Pancreas (tissue), 10 donors: ENCODE results near the gene ZNF423. TPM values are rescaled to one million over a fixed set of nuclear protein-coding genes. Genes with fewer than 3 reads are reported as not detected.
A peak's percentile ranks its signal among the peaks of the same experiment; 100 is the strongest.

ENCODE experiments used
- ATAC-seq, 4 donors: fragments of 200-7000 bp; cut with Tn5 transposase; one replicate each; pipeline versions ENCODE4 v1.8.0 to v1.9.1; 2020; ENCODE audit warnings: mild to moderate bottlenecking in 4 of 4, moderate library complexity in 4 of 4
- DNase-seq, 6 donors: peaks; one replicate each; pipeline ENCODE4 v3.0.0-alpha.2; 2020
- FAIRE-seq: peaks from 2 replicates; lab custom pipeline; 2012; peaks lifted over from hg19 to GRCh38; lab: Jason Lieb, UNC
- H3K27ac ChIP-seq, 4 donors: fragments of 200-600 bp; sonication (generic); 1 replicate in 3 of 4; 2 replicates in 1 of 4; pipeline versions ENCODE4 v1.5.0 to v1.8.0; 2020
- H3K27me3 ChIP-seq, 4 donors: fragments of 200-600 bp; one replicate each; pipeline ENCODE4 v1.8.0; 2021
- H3K36me3 ChIP-seq, 3 donors: fragments of 200-600 bp; sonication (generic) in 1 of 3; one replicate each; pipeline versions ENCODE4 v1.5.0 to v1.8.0; 2020 to 2021
- H3K4me1 ChIP-seq, 3 donors: fragments of 200-600 bp; one replicate each; pipeline ENCODE4 v1.8.0; 2021
- H3K4me3 ChIP-seq, 4 donors: fragments of 200-600 bp; sonication (generic) in 2 of 4; one replicate each; pipeline versions ENCODE4 v1.5.0 to v1.8.0; 2020 to 2021
- H3K9me3 ChIP-seq, 4 donors: fragments of 200-600 bp; one replicate each; pipeline ENCODE4 v1.8.0; 2021
- CTCF ChIP-seq, 4 donors: fragments of 200-600 bp; sonication (generic) in 3 of 4; IDR thresholded peaks; one replicate each; pipeline versions ENCODE4 v1.5.0 to v1.8.0; 2021; ENCODE audit warnings: antibody characterized with exemption in 4 of 4
- WGBS, 2 donors: extraction: QIAGEN DNeasy Blood & Tissue Kit; methylation state at CpG; one replicate each; pipeline ENCODE4 v1.1.7; 2013; 5-methylcytosine and 5-hydroxymethylcytosine counted together
- intact Hi-C, 3 donors: fragments of 100-400 bp; cut with DNase I; formaldehyde crosslinking; loops; one replicate each; pipeline versions ENCODE4 v1.11.1 to v1.14.2; 2022
- polyA plus RNA-seq, 2 donors: library from polyadenylated mRNA; stranded (reverse); fragments of 200-250 nt; gene quantifications; one replicate each; pipeline ENCODE4 v1.2.3, GENCODE V29; 2013
- total RNA-seq, 6 donors: library from RNA; stranded (reverse); fragmentation: NEBNext Ultra II Directional in 4 of 6; extraction: Animal tissue kit (Norgen Biotek cat#: 25700) in 4 of 6; gene quantifications; one replicate each; pipeline versions ENCODE4 v1.2.1 to v1.2.4, GENCODE V29; 2021 to 2023
- donor health status: healthy with polysubstance abuse.
- donor health status: DM: no; HTN: no; CAD: no; lungs with moderate emphysema.
- donor health status: DM: no; HTN: no; CAD: no.
- donor health status: control.
- donor health status: control.
- donor health status: Bipolar disorder and iron deficiency.
- donor health status: DM: yes; HTN: yes; CAD: no.
- donor health status: DM: no; HTN: no; CAD: no.
- donor health status: DM: no; HTN: no; CAD: no.
- donor health status: DM: yes; HTN: yes; CAD: no.

The ZNF423 gene
- total and polyA plus RNA-seq, 8 donors, result 0.61 to 5.1 (median 3.0) TPM

- Histone ChIP-seq H3K27ac (no peak overlapping the region), H3K4me1 (peaks cover 0 to under 1% (median 0%) of the 10 kb centered on the region in 3 donors), H3K27me3 (no peaks in the 10 kb centered on the region), H3K4me3 (no peak overlapping the region), H3K9me3 (no peaks in the 10 kb centered on the region), H3K36me3 (no peaks in the 10 kb centered on the region)
- no peak for FAIRE-seq
- ATAC-seq, result no peak
- no peak for TF ChIP-seq CTCF (IDR thresholded peaks at IDR 0.05)
- WGBS, 2 donors, result 92 to 95% methylated on average over 6 of the region's 6 CpGs
- intact Hi-C loops, result loop anchor here in 2 of 3 donors (10.0 kb wide), 2 partner anchors 417 to 427 kb away; no protein-coding TSS in a partner anchor
- DNase-seq, result peak in 1 of 6 donors; percentile 31
Observed at GRCh38 chr16:49497466-49497865, 358.4 kb downstream of the ZNF423 start.

- 79 to 92% methylated on average over 5 of the region's 5 CpGs for WGBS, 2 donors
- peaks cover 0 to 3% (median 0%) of the 10 kb centered on the region in 3 donors for H3K4me1 ChIP-seq
- TF ChIP-seq CTCF (IDR thresholded peaks at IDR 0.05), result no peak
- ATAC-seq (no peak), DNase-seq (peak in 1 of 6 donors; percentile 19), FAIRE-seq (no peak)
- H3K36me3 ChIP-seq, result no peaks in the 10 kb centered on the region
- H3K27me3 ChIP-seq, result no peaks in the 10 kb centered on the region
- H3K4me3 ChIP-seq, result no peak overlapping the region
- H3K27ac ChIP-seq, result no peak overlapping the region
- intact Hi-C loops, result loop anchor here in 2 of 3 donors (10.0 kb wide), 2 partner anchors 418 to 428 kb away; no protein-coding TSS in a partner anchor
- no peaks in the 10 kb centered on the region for H3K9me3 ChIP-seq
Observed at GRCh38 chr16:49496656-49497055, 359.3 kb downstream of the ZNF423 start.

- FAIRE-seq (no peak), ATAC-seq (no peak), DNase-seq (peak in 1 of 6 donors; percentile 20)
- H3K27ac ChIP-seq, result no peak overlapping the region
- H3K4me1 ChIP-seq, result peaks cover 0 to 3% (median 0%) of the 10 kb centered on the region in 3 donors
- H3K36me3 ChIP-seq, result no peaks in the 10 kb centered on the region
- no peaks in the 10 kb centered on the region for H3K27me3 ChIP-seq
- TF ChIP-seq CTCF (IDR thresholded peaks at IDR 0.05), result no peak
- WGBS, 2 donors, result 87 to 88% methylated on average over 10 of the region's 10 CpGs
- H3K9me3 ChIP-seq, result no peaks in the 10 kb centered on the region
- intact Hi-C loops, result loop anchor here in 2 of 3 donors (10.0 kb wide), 2 partner anchors 419 to 429 kb away; no protein-coding TSS in a partner anchor
- no peak overlapping the region for H3K4me3 ChIP-seq
Observed at GRCh38 chr16:49495596-49496355, 360.1 kb downstream of the ZNF423 start.

- no peaks in the 10 kb centered on the region for H3K36me3 ChIP-seq
- WGBS, 2 donors, result 68 to 71% methylated on average over 9 of the region's 9 CpGs
- intact Hi-C loops, result loop anchor here in 2 of 3 donors (10.0 kb wide), 2 partner anchors 420 to 430 kb away; no protein-coding TSS in a partner anchor
Observed at GRCh38 chr16:49494891-49495566, 360.9 kb downstream of the ZNF423 start.

More at GRCh38 chr16:49494891-49495566, 360.9 kb downstream of the ZNF423 start:
- DNase-seq (peak in 1 of 6 donors; percentile 18), FAIRE-seq (no peak), ATAC-seq (no peak)
- Histone ChIP-seq H3K4me1 (peaks cover 0 to 3% (median 0%) of the 10 kb centered on the region in 3 donors), H3K4me3 (no peak overlapping the region), H3K27me3 (no peaks in the 10 kb centered on the region), H3K27ac (no peak overlapping the region), H3K9me3 (no peaks in the 10 kb centered on the region)
- no peak for TF ChIP-seq CTCF (IDR thresholded peaks at IDR 0.05)
